Measurements from ENCODE around the gene CEACAM3.
"Not testable (repeated sequence)": the region's sequence is repeated elsewhere in the genome, so short reads cannot be mapped to it uniquely, and the experiment has no call there.

CEACAM3 gene

GRCh38 chr19:41796362-41796761 is at the start of gene CEACAM3:
TSS of gene CEACAM3 (plus strand) at chr19:41796587. CDS start at chr19:41796678, 91 bp downstream.
- DNase-seq = no peak
- no peak for ATAC-seq

- peak; percentile 60 for DNase-seq
- peak; percentile 89 for ATAC-seq
These were observed 49.7 kb upstream of the CEACAM3 start for GRCh38 chr19:41746593-41747227.

GRCh38 chr19:41748012-41748411 is 48.4 kb upstream of the CEACAM3 start:
- no peak for ATAC-seq

GRCh38 chr19:41750248-41751134 is 45.9 kb upstream of the CEACAM3 start:
- not testable (repeated sequence) for DNase-seq, ATAC-seq

More at GRCh38 chr19:41748012-41748411, 48.4 kb upstream of the CEACAM3 start:
- DNase-seq = no peak

- peak; percentile 86 for DNase-seq
- ATAC-seq = peak; percentile 53
These were observed 43.2 kb upstream of the CEACAM3 start for GRCh38 chr19:41753159-41753558.

- ATAC-seq = peak; percentile 85
- DNase-seq = peak; percentile 77
These were observed 42.4 kb upstream of the CEACAM3 start for GRCh38 chr19:41753936-41754529.

GRCh38 chr19:41755328-41755913 is 41.0 kb upstream of the CEACAM3 start, which contains the start of gene CEACAM6:
TSS of gene CEACAM6 (plus strand) at chr19:41755530. CDS start at chr19:41755639, 109 bp downstream.
- no peak for ATAC-seq
- no peak for DNase-seq

GRCh38 chr19:41758846-41759245 is 37.5 kb upstream of the CEACAM3 start:
- no peak for ATAC-seq

GRCh38 chr19:41767115-41767514 is 29.3 kb upstream of the CEACAM3 start:
- DNase-seq = no peak
- no peak for ATAC-seq

More at GRCh38 chr19:41758846-41759245, 37.5 kb upstream of the CEACAM3 start:
- no peak for DNase-seq

- not testable (repeated sequence) for DNase-seq, ATAC-seq
These were observed 28.3 kb upstream of the CEACAM3 start for GRCh38 chr19:41768105-41768504.

GRCh38 chr19:41769608-41770007 is 26.8 kb upstream of the CEACAM3 start:
- ATAC-seq = no peak

GRCh38 chr19:41771410-41771809 is 25.0 kb upstream of the CEACAM3 start:
- DNase-seq = no peak
- no peak for ATAC-seq

More at GRCh38 chr19:41769608-41770007, 26.8 kb upstream of the CEACAM3 start:
- DNase-seq = no peak

GRCh38 chr19:41774515-41774980 is 21.8 kb upstream of the CEACAM3 start:
- ATAC-seq (peak; percentile 82), DNase-seq (peak; percentile 39)

- DNase-seq (no peak), ATAC-seq (no peak)
These were observed 19.7 kb upstream of the CEACAM3 start for GRCh38 chr19:41776700-41777099.

GRCh38 chr19:41783612-41784011 is 12.8 kb upstream of the CEACAM3 start:
- ATAC-seq = no peak
- no peak for DNase-seq

- DNase-seq = no peak
- ATAC-seq = no peak
These were observed 12.1 kb upstream of the CEACAM3 start for GRCh38 chr19:41784312-41784711.

- no peak for ATAC-seq
- DNase-seq = no peak
These were observed 11.6 kb upstream of the CEACAM3 start for GRCh38 chr19:41784743-41785142.

- DNase-seq (peak; percentile 72), ATAC-seq (peak; percentile 89)
These were observed 10.7 kb upstream of the CEACAM3 start for GRCh38 chr19:41785653-41786052.

GRCh38 chr19:41787055-41787454 is 9.3 kb upstream of the CEACAM3 start:
- ATAC-seq (no peak), DNase-seq (no peak)

GRCh38 chr19:41788518-41788917 is 7.9 kb upstream of the CEACAM3 start:
- not testable (repeated sequence) for DNase-seq, ATAC-seq

GRCh38 chr19:41789053-41789452 is 7.3 kb upstream of the CEACAM3 start:
- not testable (repeated sequence) for DNase-seq, ATAC-seq

All from stimulated activated naive CD8-positive, alpha-beta T cell treated with anti-CD3 and anti-CD28 coated beads, Interleukin-15, Interleukin-2, amounts not matched to agents 100 U/mL and 50 U/mL, for 24 hours (primary cell).